Measurements from ENCODE around the gene HTR3D. TPM values are rescaled to one million over a fixed set of nuclear protein-coding genes. Genes with fewer than 3 reads are reported as not detected.

Gene HTR3D
- total and polyA plus RNA-seq, 2 experiments from 2014 or later, result not detected

GRCh38 chr3:184004476-184004875 lies 27.1 kb upstream of the HTR3D start (continued):
- TF ChIP-seq ZNF114 (CRISPR knock-in tag; IDR thresholded peaks at IDR 0.05) (no peak), EZH2phosphoT487 (IDR thresholded peaks at IDR 0.05; ENCODE audit: unreplicated experiment) (no peak), ETS1 (IDR thresholded peaks at IDR 0.05) (no peak), REST (IDR thresholded peaks at IDR 0.05; ENCODE audit: unreplicated experiment) (no peak), JUNB (IDR thresholded peaks at IDR 0.05; ENCODE audit: unreplicated experiment) (no peak), POLR2AphosphoS5 (IDR thresholded peaks at IDR 0.05; ENCODE audit: low read depth) (no peak), CTCF (conservative IDR thresholded peaks at IDR 0.05; ENCODE audit: low read depth in 2 of 2) (no peak)

GRCh38 chr3:184005941-184006507 lies 25.5 kb upstream of the HTR3D start:
- H3K27me3 ChIP-seq (ENCODE audit: insufficient read depth), result no peaks in the 10 kb centered on the region
- H3K4me3 Mint-ChIP-seq, result no peak overlapping the region
- peaks cover 10% of the 10 kb centered on the region; the same call in 2 of the 3 replicates for H3K4me1 Mint-ChIP-seq
- no peaks in the 10 kb centered on the region for H3K9me2 ChIP-seq (ENCODE audit: insufficient read depth)
- H4K20me1 ChIP-seq (replicated peaks; ENCODE audit: insufficient read depth), result peaks cover 10% of the 10 kb centered on the region
- H3K27me3 Mint-ChIP-seq (ENCODE audit: insufficient read depth, low read depth, poor library complexity), result peaks cover 1% of the 10 kb centered on the region
- no peak overlapping the region for H3K4me3 ChIP-seq
- H3K36me3 ChIP-seq (ENCODE audit: insufficient read depth), result peaks cover 4% of the 10 kb centered on the region; the same call in 1 of the 2 replicates
- H3K27ac ChIP-seq (ENCODE audit: low read depth), result 0 out of 2 replicates have a peak overlapping the region, but pooled peaks have one; percentile 2
- H3F3A ChIP-seq (replicated peaks; ENCODE audit: low read depth), result no peaks in the 10 kb centered on the region
- peaks cover 30% of the 10 kb centered on the region for H3K79me2 ChIP-seq (replicated peaks; ENCODE audit: insufficient read depth)
- H2AFZ ChIP-seq, result no peak overlapping the region
- peaks cover 12% of the 10 kb centered on the region; the same call in 2 of the 3 replicates for H3K36me3 Mint-ChIP-seq (ENCODE audit: low read depth)
- H3K27ac Mint-ChIP-seq, result peak overlapping the region; percentile 96
- ATAC-seq, result peak; percentile 95
- H3K9me3 Mint-ChIP-seq, result no peaks in the 10 kb centered on the region; the same call in 2 of the 3 replicates
- peak; percentile 53 for DNase-seq (ENCODE audit: low spot score)
- H3K4me2 ChIP-seq, result no peak overlapping the region
- H3K4me1 ChIP-seq (ENCODE audit: insufficient read depth), result no peaks in the 10 kb centered on the region
- TF ChIP-seq JUNB (IDR thresholded peaks at IDR 0.05; ENCODE audit: unreplicated experiment) (no peak), NANOG (IDR thresholded peaks at IDR 0.05; ENCODE audit: borderline replicate concordance) (no peak), ZNF462 (CRISPR knock-in tag; IDR thresholded peaks at IDR 0.05) (no peak), CTCF (conservative IDR thresholded peaks at IDR 0.05; ENCODE audit: low read depth in 2 of 2) (no peak), EZH2phosphoT487 (IDR thresholded peaks at IDR 0.05; ENCODE audit: unreplicated experiment) (no peak)
